HG03025 (cell line): ENCODE data around the gene ZMIZ1.

Experiments used
- ATAC-seq: cut with Tn5 transposase; IDR thresholded peaks from one replicate; pipeline ENCODE4 v1.9.1; 2021; ENCODE audit warnings: mild to moderate bottlenecking, moderate library complexity; ENCODE audit not compliant: unreplicated experiment, low FRiP score

The ZMIZ1 gene

GRCh38 chr10:79289801-79290200 lies 221.0 kb downstream of the ZMIZ1 start:
- ATAC-seq, result no peak

- no peak for ATAC-seq
These were observed 223.4 kb downstream of the ZMIZ1 start for GRCh38 chr10:79292026-79292766.

GRCh38 chr10:79292891-79293746 lies 224.4 kb downstream of the ZMIZ1 start:
- ATAC-seq, result no peak

DNA sequence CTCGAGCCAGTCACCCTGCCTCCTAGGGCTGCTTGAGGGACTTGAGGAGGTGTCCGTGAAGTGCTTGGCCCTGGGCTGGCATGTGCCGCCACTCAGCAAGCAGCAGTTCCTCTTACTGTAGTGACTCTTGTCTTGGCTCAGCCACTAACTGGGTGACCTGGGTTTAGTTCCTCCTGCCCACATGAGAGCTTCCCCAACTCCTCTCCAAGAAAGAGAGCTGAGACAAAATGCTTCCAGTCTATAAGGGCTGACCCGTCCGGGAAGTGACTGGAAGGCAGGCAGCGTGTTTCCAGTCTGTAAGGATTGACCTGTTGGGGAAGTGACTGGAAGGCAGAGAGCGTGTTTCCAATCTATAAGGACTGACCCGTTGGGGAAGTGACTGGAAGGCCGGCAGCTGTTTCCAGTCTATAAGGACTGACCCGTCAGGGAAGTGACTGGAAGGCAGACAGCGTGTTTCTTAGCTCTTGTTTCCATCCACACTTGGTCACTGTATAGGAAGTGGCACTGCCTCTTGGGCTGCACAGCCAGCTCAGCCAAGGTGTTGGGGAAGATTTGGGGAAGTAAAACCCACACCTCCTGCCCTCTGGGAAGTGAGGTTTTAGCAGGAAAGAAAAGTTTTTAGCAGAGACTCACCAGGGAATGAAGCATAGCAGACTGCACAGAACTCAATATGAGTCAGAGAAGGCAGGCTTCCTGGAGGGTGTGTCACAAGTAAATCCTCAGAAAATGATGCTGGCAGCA lies 225.2 kb downstream of the ZMIZ1 start:
- no peak for ATAC-seq

DNA sequence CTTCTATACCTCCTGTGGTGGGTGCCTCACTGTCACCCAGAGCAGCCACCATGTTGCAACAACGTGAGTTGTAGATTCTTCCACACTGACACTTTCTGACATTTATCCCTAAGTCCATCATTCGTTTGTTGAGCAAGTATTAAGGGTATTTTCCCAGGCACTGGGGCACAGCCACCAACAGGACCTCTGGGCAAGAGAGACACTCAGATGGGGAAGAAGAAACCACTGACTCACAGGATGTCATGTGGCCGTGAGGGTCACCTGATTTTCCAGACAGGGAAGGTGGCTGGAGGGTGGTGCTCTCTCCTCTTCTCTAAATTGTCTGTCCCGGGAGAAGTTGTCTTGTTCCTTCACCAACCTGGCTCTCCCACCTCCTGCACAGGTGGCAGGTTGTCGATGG lies 226.8 kb downstream of the ZMIZ1 start:
- no peak for ATAC-seq

DNA sequence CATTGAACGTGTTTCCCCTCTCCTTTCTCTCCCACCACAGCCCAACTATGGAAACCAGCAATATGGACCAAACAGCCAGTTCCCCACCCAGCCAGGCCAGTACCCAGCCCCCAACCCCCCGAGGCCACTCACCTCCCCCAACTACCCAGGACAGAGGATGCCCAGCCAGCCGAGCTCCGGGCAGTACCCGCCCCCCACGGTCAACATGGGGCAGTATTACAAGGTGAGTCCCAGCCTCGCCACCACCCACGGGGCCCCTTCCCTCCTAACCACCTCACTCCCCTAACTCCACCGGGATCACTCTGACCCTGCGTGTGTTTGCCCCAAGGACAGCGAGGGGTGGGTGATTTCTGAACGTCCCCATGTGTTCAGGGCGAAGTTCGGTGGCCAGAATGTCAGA lies 227.7 kb downstream of the ZMIZ1 start:
- no peak for ATAC-seq

DNA sequence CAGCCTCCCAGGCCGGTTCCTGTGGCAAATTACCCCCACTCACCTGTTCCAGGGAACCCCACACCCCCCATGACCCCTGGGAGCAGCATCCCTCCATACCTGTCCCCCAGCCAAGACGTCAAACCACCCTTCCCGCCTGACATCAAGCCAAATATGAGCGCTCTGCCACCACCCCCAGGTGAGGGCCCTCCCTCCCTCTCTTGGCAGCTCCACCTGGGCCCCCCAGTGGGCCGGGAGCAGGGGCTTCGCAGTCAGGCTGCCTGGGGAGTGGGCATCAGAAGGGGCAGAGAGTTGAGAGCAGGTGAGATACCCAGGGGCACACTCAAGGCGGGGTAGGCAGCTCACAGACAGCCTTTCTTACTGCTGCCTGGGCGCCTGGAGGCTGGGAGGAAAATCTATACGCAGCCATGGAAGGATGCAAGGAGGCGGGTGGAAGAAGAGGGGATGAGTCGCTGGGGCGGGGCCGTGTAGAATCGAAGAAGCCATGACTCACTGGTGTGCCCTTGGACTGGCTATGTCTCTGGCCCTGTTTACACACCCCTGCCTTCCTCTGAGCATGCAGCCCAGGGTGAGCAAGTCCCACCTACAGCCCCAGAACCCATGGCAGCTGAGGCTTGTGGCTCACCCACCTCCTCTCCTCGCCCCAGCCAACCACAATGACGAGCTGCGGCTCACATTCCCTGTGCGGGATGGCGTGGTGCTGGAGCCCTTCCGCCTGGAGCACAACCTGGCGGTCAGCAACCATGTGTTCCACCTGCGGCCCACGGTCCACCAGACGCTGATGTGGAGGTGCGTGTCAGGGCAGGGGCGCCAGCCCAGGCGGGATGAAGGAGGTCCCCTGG lies 229.9 kb downstream of the ZMIZ1 start:
- no peak for ATAC-seq

DNA sequence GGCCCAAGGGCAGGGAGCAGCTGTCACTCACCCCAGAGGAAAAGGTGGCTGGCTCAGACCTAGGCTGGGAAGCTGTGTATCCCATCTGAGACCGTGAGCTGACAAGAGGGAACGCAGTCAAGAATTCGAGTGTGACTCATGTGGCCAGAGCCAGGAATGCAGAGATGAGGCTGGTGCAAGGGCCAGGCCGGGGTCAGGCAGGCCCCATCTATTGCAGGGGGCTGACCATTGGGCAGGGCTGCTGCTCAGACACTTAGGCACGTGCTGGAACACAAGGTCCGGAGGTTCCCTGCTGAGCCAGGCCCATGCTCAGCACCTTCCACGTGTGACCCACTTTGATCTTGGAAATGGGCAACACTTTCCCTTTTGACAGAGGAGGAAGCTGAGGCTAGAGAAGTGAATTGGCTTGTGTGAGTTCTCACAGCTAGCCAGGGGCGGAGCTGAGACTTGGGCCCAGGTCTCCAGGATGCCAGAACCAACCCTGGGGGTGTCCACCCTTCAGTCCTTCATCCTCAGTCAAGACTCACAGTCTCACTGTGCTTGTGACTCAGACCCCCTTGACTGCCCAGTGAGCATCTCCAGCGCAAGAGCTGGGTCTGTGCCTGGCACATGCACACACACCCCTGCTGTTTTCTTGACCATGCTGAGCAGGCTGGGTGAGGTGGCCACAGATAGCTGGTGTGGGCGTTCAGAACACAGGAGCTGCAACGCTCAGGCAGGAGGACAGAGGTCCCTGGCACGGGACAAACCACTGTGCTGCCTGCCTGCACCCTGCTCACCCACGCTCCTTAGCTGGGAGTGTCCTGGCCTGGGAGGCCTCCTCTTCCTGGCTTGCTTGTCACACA lies 230.9 kb downstream of the ZMIZ1 start:
- no peak for ATAC-seq

GRCh38 chr10:79300711-79301110 lies 231.9 kb downstream of the ZMIZ1 start:
- no peak for ATAC-seq

DNA sequence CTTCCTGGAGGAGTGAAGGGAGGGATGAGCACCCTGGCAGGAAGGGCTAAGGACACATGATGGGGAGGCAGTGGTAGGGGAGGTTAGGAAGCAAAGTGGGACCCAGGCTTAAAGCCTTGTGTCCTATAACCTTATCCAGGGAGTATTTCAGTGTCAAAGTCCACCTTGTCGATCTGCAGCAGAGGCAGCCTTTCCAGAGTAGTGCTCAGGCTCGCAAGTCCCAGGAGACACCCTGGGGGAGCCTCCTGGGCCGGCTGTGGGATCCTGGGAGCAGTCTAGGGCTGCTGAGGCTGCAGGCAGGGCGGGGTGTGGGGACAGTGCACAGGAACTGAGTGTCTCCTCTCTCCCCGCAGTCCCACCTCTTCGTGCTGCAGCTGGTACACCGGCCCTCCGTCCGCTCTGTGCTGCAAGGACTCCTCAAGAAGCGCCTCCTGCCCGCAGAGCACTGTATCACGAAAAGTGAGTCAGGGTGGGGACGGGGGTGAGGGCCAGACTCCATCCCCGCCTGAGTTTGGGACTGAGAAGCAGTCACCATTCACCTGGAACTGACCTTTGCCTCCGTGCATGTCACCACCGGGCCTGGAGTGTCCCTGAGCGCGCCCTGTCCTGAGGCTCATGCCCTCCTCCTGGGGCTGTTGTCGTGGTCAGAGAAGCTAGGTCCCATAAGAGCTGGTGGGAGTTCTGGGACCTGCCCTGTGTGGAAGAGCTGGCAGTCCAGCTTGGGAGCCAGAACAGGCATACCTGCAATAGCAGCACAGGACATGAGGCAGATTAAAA lies 233.2 kb downstream of the ZMIZ1 start:
- ATAC-seq, result no peak

DNA sequence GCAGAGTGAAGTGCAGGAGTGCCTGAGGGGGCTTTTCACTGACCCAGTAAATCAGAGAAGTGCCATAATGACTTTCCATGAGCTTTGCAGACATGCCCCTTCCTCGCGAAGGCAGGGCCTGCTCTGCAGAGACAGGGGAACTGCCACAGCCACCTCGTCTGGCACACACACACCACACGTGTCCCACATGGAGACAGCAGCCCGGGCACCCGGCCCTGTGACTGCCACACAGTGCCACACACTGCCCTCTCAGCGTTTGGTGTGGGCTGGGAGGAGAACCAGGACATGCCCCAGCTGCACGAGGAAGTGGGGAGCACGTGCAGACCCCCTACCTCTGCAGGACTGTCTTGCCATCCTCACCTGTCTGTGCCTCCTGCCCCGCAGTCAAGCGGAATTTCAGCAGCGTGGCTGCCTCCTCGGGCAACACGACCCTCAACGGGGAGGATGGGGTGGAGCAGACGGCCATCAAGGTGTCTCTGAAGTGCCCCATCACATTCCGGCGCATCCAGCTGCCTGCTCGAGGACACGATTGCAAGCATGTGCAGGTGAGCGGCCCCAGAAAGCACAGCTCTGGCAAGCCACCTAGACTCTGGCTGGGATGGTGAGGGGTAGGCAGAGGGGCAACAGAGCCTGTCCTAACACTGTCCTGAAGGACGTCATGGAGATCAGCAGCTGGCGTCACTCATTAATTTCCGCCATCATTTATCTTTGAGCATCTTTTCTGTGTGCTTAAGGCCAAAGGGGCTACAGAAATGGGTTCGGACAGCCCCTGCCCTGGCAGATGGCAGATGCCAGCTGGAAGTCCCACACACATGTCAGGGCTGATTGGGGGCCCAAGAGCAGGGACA lies 235.1 kb downstream of the ZMIZ1 start:
- ATAC-seq, result no peak

DNA sequence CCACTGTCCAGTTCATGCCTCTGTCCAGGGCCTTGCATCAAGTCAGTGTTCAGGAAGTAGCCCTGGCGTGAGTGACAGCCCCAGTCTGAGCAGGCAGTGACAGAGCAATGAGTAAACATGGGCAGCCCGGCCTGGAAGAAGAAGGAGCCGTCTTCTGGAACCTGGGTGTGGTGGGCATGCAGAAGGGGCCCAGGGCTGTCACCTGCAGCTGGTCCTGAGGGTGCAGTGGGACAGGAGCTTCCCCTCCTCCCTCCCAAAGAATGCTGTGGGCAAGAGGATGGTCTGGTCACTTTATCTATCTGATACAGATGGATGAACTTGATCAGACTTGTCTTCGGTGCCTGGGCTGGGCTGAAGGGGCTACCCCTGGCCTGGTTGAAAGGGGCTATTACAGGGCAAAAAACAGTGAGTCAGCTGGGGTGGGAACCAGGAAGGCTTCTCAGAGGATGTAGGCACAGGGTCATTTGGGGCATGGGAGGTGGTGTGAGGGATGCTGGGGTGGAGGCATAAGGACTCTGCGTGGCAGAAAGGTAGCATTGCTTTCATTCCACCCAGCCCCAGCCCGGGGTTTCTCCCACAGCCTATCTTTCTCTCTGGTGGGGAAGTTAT lies 235.8 kb downstream of the ZMIZ1 start:
- ATAC-seq, result no peak

- no peak for ATAC-seq
These were observed 236.7 kb downstream of the ZMIZ1 start for GRCh38 chr10:79305515-79305914.

- ATAC-seq, result no peak
These were observed 237.2 kb downstream of the ZMIZ1 start for GRCh38 chr10:79305988-79306387.

DNA sequence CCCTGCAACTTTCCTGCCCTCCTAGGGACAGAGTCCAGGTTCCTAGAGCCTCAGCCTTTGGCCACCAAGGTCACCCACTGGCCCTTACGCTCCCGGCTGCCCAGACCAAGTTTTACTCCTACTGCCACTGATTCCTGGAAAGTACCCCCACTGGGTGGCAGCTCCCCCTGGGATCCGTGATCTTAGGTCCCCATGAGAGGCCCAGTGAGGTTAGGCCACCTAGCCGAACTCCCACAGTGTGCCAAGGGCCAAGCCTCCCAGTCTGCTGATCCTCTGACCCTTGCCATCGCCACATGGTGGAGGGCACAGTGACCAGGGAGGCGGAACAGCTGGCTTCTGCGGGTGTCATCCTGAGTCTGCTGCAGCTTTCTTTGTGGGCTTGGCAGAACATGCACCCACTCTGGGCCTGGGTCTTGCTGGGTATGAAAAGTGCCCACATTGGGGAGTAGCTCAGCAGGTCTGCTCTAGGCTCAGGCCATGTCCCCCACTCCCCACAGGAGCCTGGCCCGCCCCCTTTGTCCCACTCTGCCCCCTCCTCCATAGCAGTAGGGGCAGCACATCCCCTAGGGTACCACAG lies 238.0 kb downstream of the ZMIZ1 start:
- ATAC-seq, result no peak

GRCh38 chr10:79308016-79308415 lies 239.2 kb downstream of the ZMIZ1 start:
- no peak for ATAC-seq
